Osteoblast (primary cell): ENCODE data around the gene ADD1. TPM values are rescaled to one million over a fixed set of nuclear protein-coding genes. Genes with fewer than 3 reads are reported as not detected.

Experiments used
- DNase-seq: peaks from one replicate; pipeline ENCODE4 v3.0.0; 2011; ENCODE audit warnings: low spot score, mixed read lengths; ENCODE audit not compliant: insufficient read length; ENCODE audit errors: missing footprints
- H2AFZ ChIP-seq: 2 replicates; pipeline ENCODE4 v1.6.0; 2011; ENCODE audit warnings: mild to moderate bottlenecking, low read length
- H3K27ac ChIP-seq: 2 replicates; pipeline ENCODE4 v1.5.1; 2011; ENCODE audit warnings: mild to moderate bottlenecking, low read depth, low read length, moderate library complexity
- H3K27me3 ChIP-seq: 2 replicates; pipeline ENCODE4 v1.6.0; 2012; ENCODE audit warnings: mild to moderate bottlenecking, control low read depth, inconsistent platforms, low read length, moderate library complexity; ENCODE audit not compliant: insufficient read depth
- H3K36me3 ChIP-seq: 2 replicates; pipeline ENCODE4 v1.5.1; 2011; ENCODE audit warnings: mild to moderate bottlenecking, low read length, control low read depth, moderate library complexity; ENCODE audit not compliant: insufficient read depth
- H3K4me1 ChIP-seq: 2 replicates; pipeline ENCODE4 v1.5.1; 2011; ENCODE audit warnings: mild to moderate bottlenecking, low read length, control low read depth, moderate library complexity; ENCODE audit not compliant: insufficient read depth
- H3K4me2 ChIP-seq: 2 replicates; pipeline ENCODE4 v1.6.0; 2011; ENCODE audit warnings: mild to moderate bottlenecking, low read length; ENCODE audit not compliant: insufficient read depth
- H3K4me3 ChIP-seq: fragments of 200-600 bp; sonication (generic); 3 replicates; pipeline ENCODE4 v1.5.1; 2012; ENCODE audit warnings: mild to moderate bottlenecking, low read length, inconsistent platforms; ENCODE audit not compliant: insufficient read depth
- H3K79me2 ChIP-seq: 2 replicates; pipeline ENCODE4 v1.6.0; 2012; ENCODE audit warnings: mild to moderate bottlenecking, low read length, control low read depth, inconsistent platforms; ENCODE audit not compliant: insufficient read depth
- H3K9me3 ChIP-seq: 2 replicates; pipeline ENCODE4 v1.5.1; 2011; ENCODE audit warnings: low read depth, low read length, control low read depth
- H4K20me1 ChIP-seq: 2 replicates; pipeline ENCODE4 v1.6.0; 2012; ENCODE audit warnings: mild to moderate bottlenecking, low read length, control low read depth; ENCODE audit not compliant: insufficient read depth
- CTCF ChIP-seq: IDR thresholded peaks from 2 replicates; pipeline ENCODE4 v1.5.1; 2011; ENCODE audit warnings: mild to moderate bottlenecking, low read depth, low read length, moderate library complexity; ENCODE audit errors: extremely low read depth
- total RNA-seq: library from RNA; depleted of rRNA; stranded (reverse); fragments of >200 nt; gene quantifications from 2 replicates; pipeline ENCODE4 v1.2.3, GENCODE V29; 2012

ADD1 gene
- total RNA-seq, 1 donor, result 200 TPM

GRCh38 chr4:2820216-2820982 lies 23.2 kb upstream of the ADD1 start:
- H4K20me1 ChIP-seq, result peaks cover 35% of the 10 kb centered on the region
- H3K36me3 ChIP-seq, result peaks cover 17% of the 10 kb centered on the region

GRCh38 chr4:2822461-2823300 lies 21.0 kb upstream of the ADD1 start:
- no peak for TF ChIP-seq CTCF
- H3K27ac ChIP-seq, result no peak overlapping the region
- peaks cover 24% of the 10 kb centered on the region for H4K20me1 ChIP-seq
- H3K4me3 ChIP-seq, result no peak overlapping the region
- H3K9me3 ChIP-seq, result no peaks in the 10 kb centered on the region
- no peak overlapping the region for H2AFZ ChIP-seq
- peaks cover 30% of the 10 kb centered on the region for H3K79me2 ChIP-seq
- no peak overlapping the region for H3K4me2 ChIP-seq
- no peaks in the 10 kb centered on the region for H3K4me1 ChIP-seq
- DNase-seq, result peak; percentile 3
- H3K36me3 ChIP-seq, result peaks cover 26% of the 10 kb centered on the region
- no peaks in the 10 kb centered on the region for H3K27me3 ChIP-seq

More at GRCh38 chr4:2820216-2820982, 23.2 kb upstream of the ADD1 start:
- TF ChIP-seq CTCF, result no peak
- H3K27me3 ChIP-seq, result no peaks in the 10 kb centered on the region
- no peaks in the 10 kb centered on the region for H3K4me1 ChIP-seq
- no peak overlapping the region for H3K27ac ChIP-seq
- no peak for DNase-seq
- no peak overlapping the region for H3K4me2 ChIP-seq
- no peak overlapping the region for H2AFZ ChIP-seq
- no peak overlapping the region for H3K4me3 ChIP-seq
- H3K79me2 ChIP-seq, result peaks cover 47% of the 10 kb centered on the region
- H3K9me3 ChIP-seq, result peaks cover 3% of the 10 kb centered on the region

GRCh38 chr4:2823301-2823670 lies 20.4 kb upstream of the ADD1 start:
- H4K20me1 ChIP-seq, result peaks cover 24% of the 10 kb centered on the region
- H3K4me1 ChIP-seq, result no peaks in the 10 kb centered on the region
- no peaks in the 10 kb centered on the region for H3K9me3 ChIP-seq
- no peaks in the 10 kb centered on the region for H3K27me3 ChIP-seq
- H3K4me3 ChIP-seq, result no peak overlapping the region
- H3K4me2 ChIP-seq, result no peak overlapping the region
- H3K79me2 ChIP-seq, result peaks cover 27% of the 10 kb centered on the region
- H3K27ac ChIP-seq, result no peak overlapping the region
- no peak for TF ChIP-seq CTCF
- H2AFZ ChIP-seq, result no peak overlapping the region
- H3K36me3 ChIP-seq, result peaks cover 26% of the 10 kb centered on the region
- DNase-seq, result peak; percentile 78
